ENCODE results near the gene SYTL5.

Gene SYTL5

DNA sequence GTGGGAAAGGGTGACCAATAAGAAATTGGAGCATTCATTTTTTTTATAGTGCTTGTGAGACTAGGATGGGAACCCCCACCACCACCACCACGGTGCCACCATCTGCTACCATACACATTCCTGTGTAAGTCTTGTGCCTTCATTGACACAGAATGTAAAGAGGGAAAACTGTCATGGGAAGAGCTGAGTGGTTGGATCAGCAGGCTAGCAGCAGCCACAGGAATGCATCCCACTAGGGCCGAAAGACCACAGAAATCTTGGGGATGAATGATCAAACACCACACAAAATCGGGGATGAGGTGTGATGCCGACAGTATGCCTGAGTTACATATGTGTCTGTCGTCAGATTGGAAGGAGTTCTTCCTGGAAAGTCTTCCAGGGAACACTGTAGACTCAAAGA, 145.1 kb downstream of the SYTL5 start:
- POLR2A ChIA-PET (ENCODE audit: low non-redundant PET), result no interaction called here
- CTCF ChIA-PET, result interaction anchor here (0.5 to 0.6 kb wide), 3 partner anchors 81 to 143 kb away, joined by 3 to 4 read pairs (median 3); no protein-coding TSS in a partner anchor
- DNase-seq (ENCODE audit: low spot score), result no peak
- TF ChIP-seq, protein P1, sequence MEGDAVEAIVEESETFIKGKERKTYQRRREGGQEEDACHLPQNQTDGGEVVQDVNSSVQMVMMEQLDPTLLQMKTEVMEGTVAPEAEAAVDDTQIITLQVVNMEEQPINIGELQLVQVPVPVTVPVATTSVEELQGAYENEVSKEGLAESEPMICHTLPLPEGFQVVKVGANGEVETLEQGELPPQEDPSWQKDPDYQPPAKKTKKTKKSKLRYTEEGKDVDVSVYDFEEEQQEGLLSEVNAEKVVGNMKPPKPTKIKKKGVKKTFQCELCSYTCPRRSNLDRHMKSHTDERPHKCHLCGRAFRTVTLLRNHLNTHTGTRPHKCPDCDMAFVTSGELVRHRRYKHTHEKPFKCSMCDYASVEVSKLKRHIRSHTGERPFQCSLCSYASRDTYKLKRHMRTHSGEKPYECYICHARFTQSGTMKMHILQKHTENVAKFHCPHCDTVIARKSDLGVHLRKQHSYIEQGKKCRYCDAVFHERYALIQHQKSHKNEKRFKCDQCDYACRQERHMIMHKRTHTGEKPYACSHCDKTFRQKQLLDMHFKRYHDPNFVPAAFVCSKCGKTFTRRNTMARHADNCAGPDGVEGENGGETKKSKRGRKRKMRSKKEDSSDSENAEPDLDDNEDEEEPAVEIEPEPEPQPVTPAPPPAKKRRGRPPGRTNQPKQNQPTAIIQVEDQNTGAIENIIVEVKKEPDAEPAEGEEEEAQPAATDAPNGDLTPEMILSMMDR (conservative IDR thresholded peaks at IDR 0.05; ENCODE audit: low read depth), result no peak
- H3K27ac ChIP-seq, result no peak overlapping the region

DNA sequence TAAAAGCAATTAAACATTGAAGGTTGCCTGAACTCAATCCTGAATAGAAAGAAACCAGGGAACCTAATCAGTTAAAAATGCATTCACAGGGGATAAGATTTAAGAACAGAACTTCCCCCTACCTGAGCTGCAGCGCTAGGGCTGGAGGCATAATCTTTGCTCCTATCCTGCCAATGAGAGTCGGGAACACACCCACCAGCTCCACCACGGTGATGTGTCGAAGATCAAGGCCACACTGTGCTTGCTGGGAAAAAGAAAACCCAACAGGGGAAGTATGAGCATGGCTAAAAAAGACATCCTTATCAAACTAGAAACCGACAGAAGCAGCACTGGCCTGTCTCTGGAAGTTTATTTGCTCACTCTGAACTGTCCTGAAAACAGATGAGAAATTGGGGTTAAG, 148.0 kb downstream of the SYTL5 start:
- CTCF ChIA-PET, result no interaction called here
- TF ChIP-seq, protein P1 (conservative IDR thresholded peaks at IDR 0.05; ENCODE audit: low read depth), result no peak
- H3K27ac ChIP-seq, result no peak overlapping the region
- DNase-seq (ENCODE audit: low spot score), result no peak
- POLR2A ChIA-PET (ENCODE audit: low non-redundant PET), result no interaction called here

GRCh38 chrX:38154818-38155217, 148.5 kb downstream of the SYTL5 start:
- ChIA-PET CTCF (no interaction called here), POLR2A (ENCODE audit: low non-redundant PET) (no interaction called here)

GRCh38 chrX:38156838-38157237, 150.5 kb downstream of the SYTL5 start:
- CTCF ChIA-PET, result no interaction called here
- no peak for DNase-seq (ENCODE audit: low spot score)

More at GRCh38 chrX:38154818-38155217, 148.5 kb downstream of the SYTL5 start:
- DNase-seq (ENCODE audit: low spot score), result no peak
- H3K27ac ChIP-seq, result no peak overlapping the region
- TF ChIP-seq, protein P1 (conservative IDR thresholded peaks at IDR 0.05; ENCODE audit: low read depth), result no peak

DNA sequence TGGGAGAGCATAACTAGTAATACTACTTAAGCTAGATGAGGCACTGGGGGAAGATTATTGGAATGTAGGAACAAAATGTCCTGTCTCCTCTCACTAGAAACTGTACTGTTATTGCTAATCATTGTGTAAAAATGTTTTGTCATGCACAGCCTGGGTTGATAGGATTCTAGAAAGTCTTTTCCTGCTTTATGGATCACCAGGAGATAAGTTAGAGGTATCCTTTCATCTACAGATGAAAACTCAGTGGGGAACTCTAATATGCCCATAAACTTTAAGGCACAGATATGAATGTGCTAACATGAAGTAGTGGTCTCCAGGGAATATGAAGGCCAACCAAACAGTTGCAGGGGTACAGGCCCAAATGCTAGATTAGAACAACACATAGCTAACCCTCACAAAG, 156.8 kb downstream of the SYTL5 start:
- H3K27ac ChIP-seq, result no peak overlapping the region
- ChIA-PET POLR2A (ENCODE audit: low non-redundant PET) (no interaction called here), CTCF (no interaction called here)
- TF ChIP-seq, protein P1 (conservative IDR thresholded peaks at IDR 0.05; ENCODE audit: low read depth), result no peak
- DNase-seq (ENCODE audit: low spot score), result no peak

More at GRCh38 chrX:38156838-38157237, 150.5 kb downstream of the SYTL5 start:
- TF ChIP-seq, protein P1 (conservative IDR thresholded peaks at IDR 0.05; ENCODE audit: low read depth), result no peak
- H3K27ac ChIP-seq, result no peak overlapping the region
- POLR2A ChIA-PET (ENCODE audit: low non-redundant PET), result no interaction called here

DNA sequence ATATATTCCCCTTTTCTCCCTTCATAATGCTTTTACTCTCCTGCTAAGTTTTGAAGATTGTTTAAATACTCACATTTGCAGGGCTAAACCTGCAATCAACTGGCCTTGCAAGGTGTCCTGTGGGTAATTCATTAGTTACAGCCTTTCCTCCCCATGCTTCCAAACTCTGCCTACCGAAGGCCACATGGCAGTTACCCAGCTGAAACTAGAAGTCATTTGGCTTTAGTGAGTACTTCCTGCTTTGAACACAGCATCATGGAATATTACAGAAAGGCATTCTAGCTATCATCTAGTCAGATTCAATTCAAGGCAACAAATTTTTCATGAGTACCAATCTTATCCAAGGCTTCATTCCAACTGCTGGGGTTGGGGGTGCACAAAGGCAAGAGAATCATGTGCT, 158.7 kb downstream of the SYTL5 start:
- no peak overlapping the region for H3K27ac ChIP-seq
- TF ChIP-seq, protein P1 (conservative IDR thresholded peaks at IDR 0.05; ENCODE audit: low read depth), result no peak
- ChIA-PET CTCF (no interaction called here), POLR2A (ENCODE audit: low non-redundant PET) (no interaction called here)
- DNase-seq (ENCODE audit: low spot score), result no peak
